ENCODE measurements around the gene R3HDML.

GRCh38 chr20:44390280-44390679 lies 53.4 kb downstream of the R3HDML start:
- no peak for TF ChIP-seq CTCF (IDR thresholded peaks at IDR 0.05; ENCODE audit: insufficient read depth, low read length)
- no peak for TF ChIP-seq POLR2AphosphoS5 (IDR thresholded peaks at IDR 0.05; ENCODE audit: low read depth)

Measured in HL-60 (cell line).